Endodermal cell (in vitro differentiated cells): Measurements from ENCODE around the gene HPSE2. TPM values are rescaled to one million over a fixed set of nuclear protein-coding genes. Genes with fewer than 3 reads are reported as not detected.

Experiments used
- DNase-seq: peaks from one replicate; pipeline ENCODE4 v3.0.0-alpha.2; 2017
- H3K27ac ChIP-seq: 2 replicates; pipeline ENCODE4 v1.5.1; 2013; ENCODE audit warnings: mild to moderate bottlenecking, low read depth, low read length, moderate library complexity
- H3K27me3 ChIP-seq: 2 replicates; pipeline ENCODE4 v1.6.1; 2013; ENCODE audit warnings: mild to moderate bottlenecking, low read length, moderate library complexity; ENCODE audit not compliant: insufficient read depth, control insufficient read depth, poor library complexity, severe bottlenecking
- H3K36me3 ChIP-seq: 2 replicates; pipeline ENCODE4 v1.7.0; 2013; ENCODE audit warnings: mild to moderate bottlenecking, low read length, moderate library complexity; ENCODE audit not compliant: control insufficient read depth, insufficient read depth
- H3K4me1 ChIP-seq: one replicate; pipeline ENCODE4 v1.7.0; 2013; ENCODE audit warnings: low read length; ENCODE audit not compliant: control insufficient read depth, insufficient read depth
- H3K4me3 ChIP-seq: 2 replicates; pipeline ENCODE4 v1.5.1; 2013; ENCODE audit warnings: mild to moderate bottlenecking, low read length, moderate library complexity
- H3K9ac ChIP-seq: 2 replicates; pipeline ENCODE4 v1.6.1; 2013; ENCODE audit warnings: mild to moderate bottlenecking, low read length, moderate library complexity; ENCODE audit not compliant: poor library complexity, severe bottlenecking; ENCODE audit errors: extremely low read depth
- H3K9me3 ChIP-seq: 2 replicates; pipeline ENCODE4 v1.6.1; 2013; ENCODE audit warnings: mild to moderate bottlenecking, low read length, moderate library complexity; ENCODE audit not compliant: control insufficient read depth
- H3K27ac Mint-ChIP-seq: 2 replicates; pipeline ENCODE4 v1.8.0; 2020; ENCODE audit warnings: mixed read lengths
- H3K27me3 Mint-ChIP-seq: 2 replicates; pipeline ENCODE4 v1.8.0; 2021; ENCODE audit warnings: mild to moderate bottlenecking, mixed read lengths; ENCODE audit not compliant: insufficient read depth
- H3K36me3 Mint-ChIP-seq: 2 replicates; pipeline ENCODE4 v1.8.0; 2020; ENCODE audit warnings: low read depth, mixed read lengths
- H3K4me1 Mint-ChIP-seq: 2 replicates; pipeline ENCODE4 v1.8.0; 2020; ENCODE audit warnings: mixed read lengths
- H3K4me3 Mint-ChIP-seq: 2 replicates; pipeline ENCODE4 v1.8.0; 2020; ENCODE audit warnings: mild to moderate bottlenecking, moderate library complexity, mixed read lengths
- H3K9me3 Mint-ChIP-seq: 2 replicates; pipeline ENCODE4 v1.8.0; 2020; ENCODE audit warnings: mild to moderate bottlenecking, mixed read lengths
- WGBS, 2 experiments: methylation state at CpG; one replicate each; pipeline versions ENCODE4 v1.1.5 to v1.1.7; 2013; ENCODE audit warnings: missing lambda C conversion rate in 2 of 2, mixed read lengths in 1 of 2; ENCODE audit not compliant: insufficient coverage in 1 of 2, insufficient read length in 1 of 2; 5-methylcytosine and 5-hydroxymethylcytosine counted together
- total RNA-seq, 2 donors: library from RNA; stranded (reverse); fragmentation: NEBNext Ultra II Directional in 1 of 2; extraction: Animal tissue kit (Norgen Biotek cat#: 25700) in 1 of 2; gene quantifications; 2 replicates in 1 of 2; 3 replicates in 1 of 2; pipeline ENCODE4 v1.2.1, GENCODE V29; 2021
- TF ChIP-seq, protein P1 (sequence below): fragments of 200-600 bp; sonication (generic); conservative IDR thresholded peaks from 2 replicates; pipeline ENCODE4 v1.5.0; 2021; ENCODE audit warnings: antibody characterized with exemption, mild to moderate bottlenecking

The HPSE2 gene
- total RNA-seq, 2 donors from 2014 or later = 0.07 to 0.11 TPM

DNA sequence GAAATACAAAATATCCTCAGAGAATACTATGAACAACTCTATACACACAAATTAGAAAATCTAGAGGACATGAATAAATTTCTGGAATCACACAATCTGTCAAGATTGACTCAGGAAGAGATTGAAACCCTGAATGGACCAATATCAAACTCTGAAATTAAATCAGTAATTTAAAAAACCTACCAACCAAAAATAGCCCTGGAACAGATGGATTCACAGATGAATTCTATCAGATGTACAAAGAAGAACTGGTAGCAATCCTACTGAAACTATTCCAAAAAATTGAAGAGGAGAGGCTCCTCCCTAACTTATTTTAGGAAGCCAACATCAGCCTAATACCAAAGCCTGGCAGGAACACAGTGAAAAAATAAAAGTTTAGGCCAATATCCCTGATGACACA lies 190.0 kb downstream of the HPSE2 start:
- no peak for DNase-seq
- H3K27ac ChIP-seq = no peak overlapping the region
- TF ChIP-seq, protein P1, sequence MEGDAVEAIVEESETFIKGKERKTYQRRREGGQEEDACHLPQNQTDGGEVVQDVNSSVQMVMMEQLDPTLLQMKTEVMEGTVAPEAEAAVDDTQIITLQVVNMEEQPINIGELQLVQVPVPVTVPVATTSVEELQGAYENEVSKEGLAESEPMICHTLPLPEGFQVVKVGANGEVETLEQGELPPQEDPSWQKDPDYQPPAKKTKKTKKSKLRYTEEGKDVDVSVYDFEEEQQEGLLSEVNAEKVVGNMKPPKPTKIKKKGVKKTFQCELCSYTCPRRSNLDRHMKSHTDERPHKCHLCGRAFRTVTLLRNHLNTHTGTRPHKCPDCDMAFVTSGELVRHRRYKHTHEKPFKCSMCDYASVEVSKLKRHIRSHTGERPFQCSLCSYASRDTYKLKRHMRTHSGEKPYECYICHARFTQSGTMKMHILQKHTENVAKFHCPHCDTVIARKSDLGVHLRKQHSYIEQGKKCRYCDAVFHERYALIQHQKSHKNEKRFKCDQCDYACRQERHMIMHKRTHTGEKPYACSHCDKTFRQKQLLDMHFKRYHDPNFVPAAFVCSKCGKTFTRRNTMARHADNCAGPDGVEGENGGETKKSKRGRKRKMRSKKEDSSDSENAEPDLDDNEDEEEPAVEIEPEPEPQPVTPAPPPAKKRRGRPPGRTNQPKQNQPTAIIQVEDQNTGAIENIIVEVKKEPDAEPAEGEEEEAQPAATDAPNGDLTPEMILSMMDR = no peak
- peaks cover 38% of the 10 kb centered on the region for H3K9me3 ChIP-seq
- Mint-ChIP-seq H3K4me1 (no peaks in the 10 kb centered on the region), H3K36me3 (peaks cover 2% of the 10 kb centered on the region), H3K9me3 (peaks cover 51% of the 10 kb centered on the region), H3K27me3 (peaks cover 9% of the 10 kb centered on the region), H3K4me3 (no peak overlapping the region), H3K27ac (no peak overlapping the region)
- H3K4me3 ChIP-seq = no peak overlapping the region
- H3K27me3 ChIP-seq = no peaks in the 10 kb centered on the region
- H3K9ac ChIP-seq = no peak overlapping the region
- no peaks in the 10 kb centered on the region for H3K4me1 ChIP-seq
- H3K36me3 ChIP-seq = no peaks in the 10 kb centered on the region

DNA sequence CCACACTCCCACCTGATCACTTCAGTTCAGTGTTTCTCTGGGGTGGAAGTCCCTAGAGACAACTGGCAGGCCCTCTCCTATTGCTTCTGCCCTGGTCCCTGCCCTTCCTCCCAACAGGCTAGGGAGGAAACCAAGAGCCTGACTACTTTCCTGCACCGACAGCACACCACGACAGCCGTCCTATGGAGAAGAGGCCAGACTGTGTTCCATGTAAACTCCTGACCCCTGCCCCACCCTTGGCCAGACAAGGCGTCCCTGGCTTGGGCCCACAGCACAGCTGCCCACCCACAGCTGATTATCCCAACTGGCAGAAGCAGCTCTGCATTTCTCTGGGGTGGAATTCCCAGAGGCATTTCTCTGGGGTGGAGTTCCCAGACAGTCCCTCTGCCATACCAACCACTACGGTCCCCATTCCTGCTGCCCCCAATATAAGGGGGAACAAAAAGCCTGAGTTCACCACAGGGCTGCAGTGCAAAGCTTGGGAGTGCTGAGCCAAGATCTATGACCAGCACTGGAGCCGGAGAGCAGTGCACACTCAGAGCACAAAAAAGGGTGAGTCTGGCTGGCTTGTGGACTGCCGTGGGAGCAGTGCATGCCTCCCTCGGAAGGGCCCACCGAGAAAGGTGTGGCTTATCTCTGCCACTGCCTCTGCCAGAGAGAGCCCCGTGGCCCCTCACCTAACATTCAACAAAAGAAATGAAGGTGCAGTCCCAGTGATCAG lies 193.4 kb downstream of the HPSE2 start:
- 91 to 95% methylated on average over 6 to 10 of the region's 10 CpGs for WGBS, 2 experiments

DNA sequence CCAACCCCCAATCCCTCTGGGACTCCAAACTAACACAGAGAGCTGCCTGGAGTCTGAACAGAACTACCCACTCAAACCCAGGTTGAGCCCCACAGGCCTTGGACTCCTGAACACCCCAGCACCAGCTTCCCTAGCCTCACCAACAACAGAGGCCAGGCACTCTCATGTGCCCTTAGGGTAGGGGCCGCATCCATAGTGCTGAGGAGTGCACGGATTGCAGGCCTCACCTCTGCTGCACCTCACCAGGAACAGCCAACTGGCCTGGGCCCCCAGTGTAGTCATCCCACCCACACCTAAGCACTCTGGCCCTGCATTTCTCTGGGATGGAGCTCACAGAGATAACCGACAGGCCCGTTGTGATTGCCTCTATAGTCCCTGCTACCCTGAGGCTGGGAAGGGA lies 194.2 kb downstream of the HPSE2 start:
- 90 to 100% methylated on average over 2 to 4 of the region's 4 CpGs for WGBS, 2 experiments

More for the DNA sequence above, 193.4 kb downstream of the HPSE2 start:
- Histone ChIP-seq H3K4me1 (no peaks in the 10 kb centered on the region), H3K36me3 (no peaks in the 10 kb centered on the region), H3K9ac (no peak overlapping the region), H3K27ac (no peak overlapping the region), H3K27me3 (no peaks in the 10 kb centered on the region), H3K9me3 (peaks cover 38% of the 10 kb centered on the region), H3K4me3 (no peak overlapping the region)
- H3K4me1 Mint-ChIP-seq = no peaks in the 10 kb centered on the region
- DNase-seq = no peak
- TF ChIP-seq, protein P1 = no peak
- H3K27ac Mint-ChIP-seq = no peak overlapping the region
- H3K36me3 Mint-ChIP-seq = peaks cover 2% of the 10 kb centered on the region
- peaks cover 9% of the 10 kb centered on the region for H3K27me3 Mint-ChIP-seq
- H3K9me3 Mint-ChIP-seq = peaks cover 48% of the 10 kb centered on the region
- H3K4me3 Mint-ChIP-seq = no peak overlapping the region

More for the DNA sequence above, 194.2 kb downstream of the HPSE2 start:
- Histone ChIP-seq H3K9ac (no peak overlapping the region), H3K9me3 (peaks cover 35% of the 10 kb centered on the region), H3K36me3 (no peaks in the 10 kb centered on the region), H3K4me1 (no peaks in the 10 kb centered on the region), H3K4me3 (no peak overlapping the region), H3K27ac (no peak overlapping the region), H3K27me3 (no peaks in the 10 kb centered on the region)
- DNase-seq = no peak
- Mint-ChIP-seq H3K9me3 (peaks cover 42% of the 10 kb centered on the region), H3K4me3 (no peak overlapping the region), H3K27me3 (peaks cover 7% of the 10 kb centered on the region), H3K36me3 (peaks cover 2% of the 10 kb centered on the region), H3K27ac (no peak overlapping the region), H3K4me1 (no peaks in the 10 kb centered on the region)
- TF ChIP-seq, protein P1 = no peak
